ENCODE measurements around the gene HSPBAP1.
A peak's percentile ranks its signal among the peaks of the same experiment; 100 is the strongest.

HSPBAP1 gene, protein sequence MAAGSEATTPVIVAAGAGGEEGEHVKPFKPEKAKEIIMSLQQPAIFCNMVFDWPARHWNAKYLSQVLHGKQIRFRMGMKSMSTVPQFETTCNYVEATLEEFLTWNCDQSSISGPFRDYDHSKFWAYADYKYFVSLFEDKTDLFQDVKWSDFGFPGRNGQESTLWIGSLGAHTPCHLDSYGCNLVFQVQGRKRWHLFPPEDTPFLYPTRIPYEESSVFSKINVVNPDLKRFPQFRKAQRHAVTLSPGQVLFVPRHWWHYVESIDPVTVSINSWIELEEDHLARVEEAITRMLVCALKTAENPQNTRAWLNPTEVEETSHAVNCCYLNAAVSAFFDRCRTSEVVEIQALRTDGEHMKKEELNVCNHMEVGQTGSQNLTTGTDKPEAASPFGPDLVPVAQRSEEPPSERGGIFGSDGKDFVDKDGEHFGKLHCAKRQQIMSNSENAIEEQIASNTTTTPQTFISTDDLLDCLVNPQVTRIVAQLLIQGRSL

DNA sequence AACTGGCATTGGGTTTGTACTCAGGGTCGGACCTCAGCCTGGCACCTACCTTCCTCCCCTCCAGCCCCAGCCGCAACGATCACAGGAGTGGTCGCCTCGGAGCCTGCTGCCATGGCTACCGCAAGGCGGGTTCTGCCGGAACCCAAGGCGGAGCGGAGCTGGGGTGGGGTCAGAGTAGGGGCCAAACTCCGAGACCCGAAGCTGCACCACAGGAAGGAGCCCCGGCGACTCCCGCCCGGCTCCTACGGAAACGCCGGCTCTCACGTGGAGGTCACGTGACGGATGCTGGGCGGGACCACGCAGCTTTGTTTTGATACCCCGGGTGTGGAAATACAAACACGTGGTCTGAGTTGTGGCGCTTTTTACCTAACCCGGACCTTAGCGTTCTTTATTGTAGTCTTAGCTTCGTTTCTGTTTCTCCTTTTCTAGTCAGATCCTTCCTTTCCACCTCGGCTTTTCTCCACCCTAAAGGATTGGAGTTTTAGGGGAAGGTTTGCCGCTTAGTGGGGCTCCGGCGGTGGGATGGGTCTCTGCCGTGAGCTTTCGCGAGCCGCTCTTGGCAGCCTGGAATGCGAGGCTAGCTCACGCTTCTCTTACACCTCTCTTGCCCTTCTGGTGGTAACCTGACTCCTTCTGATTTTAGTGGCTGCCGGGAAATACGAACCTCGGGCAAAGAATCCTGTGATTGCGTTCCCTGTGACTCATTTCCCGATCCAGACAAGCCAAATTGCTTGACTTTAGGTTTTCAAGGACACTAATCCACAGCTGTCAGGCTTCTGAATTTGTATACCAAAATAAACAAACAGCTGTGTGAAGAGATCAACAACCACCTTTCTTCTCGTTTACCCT lies at the start of gene HSPBAP1:
Gene HSPBAP1 (minus strand): TSS at position 264 of the 849 bp plus-strand sequence. CDS start 151 bp downstream, at position 113.
- TF ChIP-seq, protein P1, sequence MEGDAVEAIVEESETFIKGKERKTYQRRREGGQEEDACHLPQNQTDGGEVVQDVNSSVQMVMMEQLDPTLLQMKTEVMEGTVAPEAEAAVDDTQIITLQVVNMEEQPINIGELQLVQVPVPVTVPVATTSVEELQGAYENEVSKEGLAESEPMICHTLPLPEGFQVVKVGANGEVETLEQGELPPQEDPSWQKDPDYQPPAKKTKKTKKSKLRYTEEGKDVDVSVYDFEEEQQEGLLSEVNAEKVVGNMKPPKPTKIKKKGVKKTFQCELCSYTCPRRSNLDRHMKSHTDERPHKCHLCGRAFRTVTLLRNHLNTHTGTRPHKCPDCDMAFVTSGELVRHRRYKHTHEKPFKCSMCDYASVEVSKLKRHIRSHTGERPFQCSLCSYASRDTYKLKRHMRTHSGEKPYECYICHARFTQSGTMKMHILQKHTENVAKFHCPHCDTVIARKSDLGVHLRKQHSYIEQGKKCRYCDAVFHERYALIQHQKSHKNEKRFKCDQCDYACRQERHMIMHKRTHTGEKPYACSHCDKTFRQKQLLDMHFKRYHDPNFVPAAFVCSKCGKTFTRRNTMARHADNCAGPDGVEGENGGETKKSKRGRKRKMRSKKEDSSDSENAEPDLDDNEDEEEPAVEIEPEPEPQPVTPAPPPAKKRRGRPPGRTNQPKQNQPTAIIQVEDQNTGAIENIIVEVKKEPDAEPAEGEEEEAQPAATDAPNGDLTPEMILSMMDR (IDR thresholded peaks at IDR 0.05; ENCODE audit: control insufficient read depth, extremely low read depth, insufficient read depth), result no peak
- peak; percentile 69 for DNase-seq (ENCODE audit: low read depth)
- H3K4me3 ChIP-seq (ENCODE audit: low read depth, low read length), result peak within 1 kb of the TSS; percentile 79

DNA sequence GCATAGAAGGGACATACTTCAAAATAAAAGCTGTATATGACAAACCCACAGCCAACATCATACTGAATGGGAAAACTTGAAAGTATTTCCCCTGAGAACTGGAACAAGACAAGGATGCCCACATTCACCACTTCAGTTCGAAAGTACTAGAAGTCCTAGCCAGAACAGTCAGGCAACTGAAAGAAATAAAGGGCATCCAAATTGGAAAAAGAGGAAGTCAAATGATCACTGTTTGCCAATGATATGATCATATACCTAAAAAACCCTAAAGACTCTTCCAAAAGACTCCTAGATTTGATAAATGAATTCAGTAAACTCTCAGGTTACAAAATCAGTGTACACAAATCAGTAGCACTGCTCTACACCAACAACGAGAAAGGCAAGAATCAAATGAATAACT lies 42.0 kb upstream of the HSPBAP1 start:
- no peak for DNase-seq (ENCODE audit: low read depth)
- TF ChIP-seq, protein P1 (IDR thresholded peaks at IDR 0.05; ENCODE audit: control insufficient read depth, extremely low read depth, insufficient read depth), result no peak
- H3K4me3 ChIP-seq (ENCODE audit: low read depth, low read length), result no peak overlapping the region

DNA sequence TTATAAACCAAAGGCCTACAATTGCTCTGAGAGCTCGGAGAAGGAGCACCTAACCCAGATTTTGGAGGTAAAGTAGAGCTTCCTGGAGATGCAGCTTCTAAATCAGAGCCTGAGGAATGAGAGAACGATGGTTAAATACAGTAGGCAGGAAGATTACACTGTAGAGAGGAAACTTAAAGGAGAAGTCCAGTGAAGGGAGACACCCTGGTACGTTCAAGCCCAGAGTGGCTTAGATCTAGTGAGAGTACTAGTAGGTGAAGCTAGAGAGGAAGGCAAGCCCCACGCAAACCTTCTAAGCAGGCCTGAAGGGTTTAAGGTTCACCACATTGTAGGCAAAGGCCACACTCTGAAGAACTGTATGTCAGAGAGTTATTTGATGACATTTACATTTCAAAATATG lies 34.6 kb upstream of the HSPBAP1 start:
- DNase-seq (ENCODE audit: low read depth), result no peak
- H3K4me3 ChIP-seq (ENCODE audit: low read depth, low read length), result no peak overlapping the region
- TF ChIP-seq, protein P1 (IDR thresholded peaks at IDR 0.05; ENCODE audit: control insufficient read depth, extremely low read depth, insufficient read depth), result no peak

DNA sequence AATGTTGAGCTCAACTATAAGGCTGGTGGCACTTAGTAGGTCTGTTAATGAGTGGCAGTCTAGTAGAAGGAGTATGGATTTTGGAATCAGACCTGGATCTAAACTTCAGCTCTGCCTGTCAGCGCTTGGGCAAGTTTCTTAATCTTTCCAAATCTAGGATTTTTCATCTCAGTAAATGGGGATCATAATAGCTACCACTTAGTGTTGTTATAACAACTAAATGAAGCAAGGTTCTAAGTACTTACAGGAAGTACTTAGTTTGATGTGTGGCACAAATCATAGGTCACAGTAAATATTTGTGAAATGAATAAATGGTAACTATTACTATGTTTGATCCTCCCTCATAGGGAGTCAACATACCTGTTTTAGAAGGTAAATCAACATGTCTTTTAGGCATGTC lies 32.6 kb upstream of the HSPBAP1 start:
- TF ChIP-seq, protein P1 (IDR thresholded peaks at IDR 0.05; ENCODE audit: control insufficient read depth, extremely low read depth, insufficient read depth), result no peak
- no peak overlapping the region for H3K4me3 ChIP-seq (ENCODE audit: low read depth, low read length)
- no peak for DNase-seq (ENCODE audit: low read depth)

DNA sequence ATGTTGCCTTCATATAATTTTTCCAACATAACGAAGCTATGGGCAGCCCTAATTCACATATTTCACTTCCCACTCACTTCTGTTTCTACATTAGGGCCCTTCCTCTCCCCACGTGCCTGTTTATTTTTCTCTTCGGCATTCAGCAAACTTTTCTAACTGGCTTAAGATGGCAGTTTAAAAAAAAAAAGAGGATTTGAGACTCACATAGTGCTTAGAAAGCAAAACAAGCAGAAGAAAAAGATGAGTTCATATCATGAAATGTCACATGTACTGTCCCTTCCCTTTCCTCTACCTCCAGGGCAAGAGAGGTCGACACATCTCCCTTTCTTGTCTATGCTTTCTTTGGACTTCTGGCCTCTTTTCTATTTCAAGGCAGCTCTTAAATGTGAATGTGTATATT lies 31.8 kb upstream of the HSPBAP1 start:
- H3K4me3 ChIP-seq (ENCODE audit: low read depth, low read length), result no peak overlapping the region
- TF ChIP-seq, protein P1 (IDR thresholded peaks at IDR 0.05; ENCODE audit: control insufficient read depth, extremely low read depth, insufficient read depth), result no peak
- DNase-seq (ENCODE audit: low read depth), result no peak

DNA sequence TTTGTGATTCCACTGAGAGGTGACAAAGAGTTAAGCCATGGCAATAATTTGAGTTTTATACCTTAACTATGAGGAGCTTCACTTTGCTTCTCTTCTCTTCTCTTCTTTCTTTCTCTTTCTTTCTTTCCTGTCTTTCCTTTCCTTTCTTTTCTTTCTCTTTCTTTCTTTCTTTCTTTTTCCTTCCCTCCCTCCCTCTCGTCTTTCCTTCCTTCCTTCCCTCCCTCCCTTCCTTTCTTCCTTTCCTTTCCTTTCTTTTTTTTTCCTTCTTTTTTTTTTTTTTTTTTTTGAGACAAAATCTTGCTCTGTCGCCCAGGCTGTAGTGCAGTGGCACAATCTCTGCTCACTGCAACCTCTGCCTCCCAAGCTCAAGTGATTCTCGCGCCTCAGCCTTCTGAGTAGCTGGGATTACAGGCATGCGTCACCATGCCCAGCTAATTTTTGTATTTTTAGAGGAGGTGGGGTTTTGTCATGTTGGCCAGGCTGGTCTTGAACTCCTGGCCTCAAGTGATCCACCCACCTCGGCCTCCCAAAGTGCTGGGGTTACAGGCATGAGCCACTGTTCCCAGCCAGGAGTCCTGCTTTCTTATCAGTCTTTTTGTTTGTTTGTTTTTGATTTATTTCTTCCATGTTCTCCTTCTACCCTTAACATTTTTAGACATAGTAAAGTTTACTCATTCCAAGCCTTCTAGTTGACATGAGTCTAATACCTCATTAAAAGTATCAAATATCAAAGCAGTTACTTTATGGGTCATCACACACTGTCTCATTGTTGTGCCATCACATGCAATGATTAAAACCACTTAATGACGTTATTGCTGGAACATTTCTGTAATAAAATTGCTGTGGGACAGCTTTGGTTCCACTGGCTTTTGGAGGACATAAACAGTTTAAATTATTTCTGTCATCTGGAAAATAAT lies 31.1 kb upstream of the HSPBAP1 start:
- peak; percentile 31 for DNase-seq (ENCODE audit: low read depth)
- H3K4me3 ChIP-seq (ENCODE audit: low read depth, low read length), result no peak overlapping the region
- TF ChIP-seq, protein P1 (IDR thresholded peaks at IDR 0.05; ENCODE audit: control insufficient read depth, extremely low read depth, insufficient read depth), result no peak

All from LNCaP clone FGC (cell line).